Measurements from ENCODE around the gene TMEM221. TPM values are rescaled to one million over a fixed set of nuclear protein-coding genes. Genes with fewer than 3 reads are reported as not detected.

The TMEM221 gene
- total and polyA plus RNA-seq, 9 of the 15 experiments (the other 6 are each of a cell fraction or from before 2014, with no cell fraction given): 0.06 to 0.35 TPM; not detected in 7

DNA sequence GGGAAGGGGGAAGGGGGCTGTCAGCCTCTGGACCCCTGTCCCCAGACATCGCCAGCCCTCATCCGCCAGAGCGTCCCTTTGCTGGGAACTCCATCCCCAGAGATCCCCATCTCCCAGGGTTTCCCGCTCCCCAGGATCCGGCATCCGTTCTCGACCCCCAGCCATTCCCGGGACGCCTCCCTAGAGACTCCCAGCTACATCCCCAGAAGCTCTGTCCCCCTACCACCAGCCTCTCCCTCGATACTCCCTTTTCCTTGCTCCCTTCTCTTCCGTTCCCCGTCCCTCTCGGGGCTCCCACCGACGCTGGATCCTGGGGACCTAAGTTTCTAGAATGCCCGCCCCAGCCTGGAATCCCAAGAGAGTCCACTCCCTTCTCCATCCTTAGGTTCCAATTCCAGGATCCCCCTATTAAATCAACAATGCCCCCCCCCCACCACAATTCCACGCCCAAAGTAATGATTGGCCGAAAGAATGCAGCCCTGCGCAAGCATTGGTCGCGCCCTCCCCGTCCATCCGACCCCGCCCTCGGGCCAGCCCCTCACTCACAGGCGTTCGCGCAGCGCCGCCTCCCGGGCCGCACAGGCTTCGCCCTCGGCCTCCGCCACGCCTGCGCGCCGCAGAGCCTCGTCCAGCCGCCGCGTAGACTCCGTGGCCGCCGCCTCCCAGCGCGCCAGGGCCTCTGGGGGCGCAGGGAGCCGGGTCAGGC, 57.6 kb downstream of the TMEM221 start (continued):
- TF ChIP-seq, protein P1, sequence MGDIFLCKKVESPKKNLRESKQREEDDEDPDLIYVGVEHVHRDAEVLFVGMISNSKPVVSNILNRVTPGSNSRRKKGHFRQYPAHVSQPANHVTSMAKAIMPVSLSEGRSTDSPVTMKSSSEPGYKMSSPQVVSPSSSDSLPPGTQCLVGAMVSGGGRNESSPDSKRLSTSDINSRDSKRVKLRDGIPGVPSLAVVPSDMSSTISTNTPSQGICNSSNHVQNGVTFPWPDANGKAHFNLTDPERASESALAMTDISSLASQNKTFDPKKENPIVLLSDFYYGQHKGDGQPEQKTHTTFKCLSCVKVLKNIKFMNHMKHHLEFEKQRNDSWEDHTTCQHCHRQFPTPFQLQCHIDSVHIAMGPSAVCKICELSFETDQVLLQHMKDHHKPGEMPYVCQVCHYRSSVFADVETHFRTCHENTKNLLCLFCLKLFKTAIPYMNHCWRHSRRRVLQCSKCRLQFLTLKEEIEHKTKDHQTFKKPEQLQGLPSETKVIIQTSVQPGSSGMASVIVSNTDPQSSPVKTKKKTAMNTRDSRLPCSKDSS (IDR thresholded peaks at IDR 0.05; ENCODE audit: low read depth, partially characterized antibody): peak; percentile 50
- TF ChIP-seq, protein P2, sequence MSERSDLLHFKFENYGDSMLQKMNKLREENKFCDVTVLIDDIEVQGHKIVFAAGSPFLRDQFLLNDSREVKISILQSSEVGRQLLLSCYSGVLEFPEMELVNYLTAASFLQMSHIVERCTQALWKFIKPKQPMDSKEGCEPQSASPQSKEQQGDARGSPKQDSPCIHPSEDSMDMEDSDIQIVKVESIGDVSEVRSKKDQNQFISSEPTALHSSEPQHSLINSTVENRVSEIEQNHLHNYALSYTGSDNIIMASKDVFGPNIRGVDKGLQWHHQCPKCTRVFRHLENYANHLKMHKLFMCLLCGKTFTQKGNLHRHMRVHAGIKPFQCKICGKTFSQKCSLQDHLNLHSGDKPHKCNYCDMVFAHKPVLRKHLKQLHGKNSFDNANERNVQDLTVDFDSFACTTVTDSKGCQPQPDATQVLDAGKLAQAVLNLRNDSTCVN (CRISPR knock-in tag; IDR thresholded peaks at IDR 0.05): 0 out of 2 replicates have a peak, but pooled peaks have one; percentile 8
- TF ChIP-seq, protein P3, sequence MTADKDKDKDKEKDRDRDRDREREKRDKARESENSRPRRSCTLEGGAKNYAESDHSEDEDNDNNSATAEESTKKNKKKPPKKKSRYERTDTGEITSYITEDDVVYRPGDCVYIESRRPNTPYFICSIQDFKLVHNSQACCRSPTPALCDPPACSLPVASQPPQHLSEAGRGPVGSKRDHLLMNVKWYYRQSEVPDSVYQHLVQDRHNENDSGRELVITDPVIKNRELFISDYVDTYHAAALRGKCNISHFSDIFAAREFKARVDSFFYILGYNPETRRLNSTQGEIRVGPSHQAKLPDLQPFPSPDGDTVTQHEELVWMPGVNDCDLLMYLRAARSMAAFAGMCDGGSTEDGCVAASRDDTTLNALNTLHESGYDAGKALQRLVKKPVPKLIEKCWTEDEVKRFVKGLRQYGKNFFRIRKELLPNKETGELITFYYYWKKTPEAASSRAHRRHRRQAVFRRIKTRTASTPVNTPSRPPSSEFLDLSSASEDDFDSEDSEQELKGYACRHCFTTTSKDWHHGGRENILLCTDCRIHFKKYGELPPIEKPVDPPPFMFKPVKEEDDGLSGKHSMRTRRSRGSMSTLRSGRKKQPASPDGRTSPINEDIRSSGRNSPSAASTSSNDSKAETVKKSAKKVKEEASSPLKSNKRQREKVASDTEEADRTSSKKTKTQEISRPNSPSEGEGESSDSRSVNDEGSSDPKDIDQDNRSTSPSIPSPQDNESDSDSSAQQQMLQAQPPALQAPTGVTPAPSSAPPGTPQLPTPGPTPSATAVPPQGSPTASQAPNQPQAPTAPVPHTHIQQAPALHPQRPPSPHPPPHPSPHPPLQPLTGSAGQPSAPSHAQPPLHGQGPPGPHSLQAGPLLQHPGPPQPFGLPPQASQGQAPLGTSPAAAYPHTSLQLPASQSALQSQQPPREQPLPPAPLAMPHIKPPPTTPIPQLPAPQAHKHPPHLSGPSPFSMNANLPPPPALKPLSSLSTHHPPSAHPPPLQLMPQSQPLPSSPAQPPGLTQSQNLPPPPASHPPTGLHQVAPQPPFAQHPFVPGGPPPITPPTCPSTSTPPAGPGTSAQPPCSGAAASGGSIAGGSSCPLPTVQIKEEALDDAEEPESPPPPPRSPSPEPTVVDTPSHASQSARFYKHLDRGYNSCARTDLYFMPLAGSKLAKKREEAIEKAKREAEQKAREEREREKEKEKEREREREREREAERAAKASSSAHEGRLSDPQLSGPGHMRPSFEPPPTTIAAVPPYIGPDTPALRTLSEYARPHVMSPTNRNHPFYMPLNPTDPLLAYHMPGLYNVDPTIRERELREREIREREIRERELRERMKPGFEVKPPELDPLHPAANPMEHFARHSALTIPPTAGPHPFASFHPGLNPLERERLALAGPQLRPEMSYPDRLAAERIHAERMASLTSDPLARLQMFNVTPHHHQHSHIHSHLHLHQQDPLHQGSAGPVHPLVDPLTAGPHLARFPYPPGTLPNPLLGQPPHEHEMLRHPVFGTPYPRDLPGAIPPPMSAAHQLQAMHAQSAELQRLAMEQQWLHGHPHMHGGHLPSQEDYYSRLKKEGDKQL (CRISPR knock-in tag; IDR thresholded peaks at IDR 0.05; ENCODE audit: borderline replicate concordance): no peak
- TF ChIP-seq EP400 (IDR thresholded peaks at IDR 0.05) (0 out of 2 replicates have a peak, but pooled peaks have one; percentile 6), SLC30A9 (CRISPR knock-in tag; IDR thresholded peaks at IDR 0.05) (no peak), ZNF253 (CRISPR knock-in tag; conservative IDR thresholded peaks at IDR 0.05) (no peak), OTX1 (CRISPR knock-in tag; IDR thresholded peaks at IDR 0.05) (0 out of 2 replicates have a peak, but pooled peaks have one; percentile 66), STAG1 (CRISPR knock-in tag; IDR thresholded peaks at IDR 0.05; ENCODE audit: borderline replicate concordance) (peak; percentile 50; the same call in 1 of the 2 replicates), MEIS2 (IDR thresholded peaks at IDR 0.05; ENCODE audit: partially characterized antibody) (peak; percentile 69), ILF3 (IDR thresholded peaks at IDR 0.05; ENCODE audit: borderline replicate concordance) (peak; percentile 73; the same call in 1 of the 2 replicates), CC2D1A (IDR thresholded peaks at IDR 0.05) (0 out of 2 replicates have a peak, but pooled peaks have one; percentile 24), PHB (CRISPR knock-in tag; IDR thresholded peaks at IDR 0.05) (no peak)
- TF ChIP-seq, protein P4, sequence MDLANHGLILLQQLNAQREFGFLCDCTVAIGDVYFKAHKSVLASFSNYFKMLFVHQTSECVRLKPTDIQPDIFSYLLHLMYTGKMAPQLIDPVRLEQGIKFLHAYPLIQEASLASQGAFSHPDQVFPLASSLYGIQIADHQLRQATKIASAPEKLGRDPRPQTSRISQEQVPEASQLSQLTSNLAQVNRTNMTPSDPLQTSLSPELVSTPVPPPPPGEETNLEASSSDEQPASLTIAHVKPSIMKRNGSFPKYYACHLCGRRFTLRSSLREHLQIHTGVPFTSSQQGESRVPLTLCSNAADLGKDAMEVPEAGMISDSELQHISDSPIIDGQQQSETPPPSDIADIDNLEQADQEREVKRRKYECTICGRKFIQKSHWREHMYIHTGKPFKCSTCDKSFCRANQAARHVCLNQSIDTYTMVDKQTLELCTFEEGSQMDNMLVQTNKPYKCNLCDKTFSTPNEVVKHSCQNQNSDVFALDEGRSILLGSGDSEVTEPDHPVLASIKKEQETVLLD (IDR thresholded peaks at IDR 0.05): 0 out of 2 replicates have a peak, but pooled peaks have one; percentile 52
- TF ChIP-seq, protein P5, sequence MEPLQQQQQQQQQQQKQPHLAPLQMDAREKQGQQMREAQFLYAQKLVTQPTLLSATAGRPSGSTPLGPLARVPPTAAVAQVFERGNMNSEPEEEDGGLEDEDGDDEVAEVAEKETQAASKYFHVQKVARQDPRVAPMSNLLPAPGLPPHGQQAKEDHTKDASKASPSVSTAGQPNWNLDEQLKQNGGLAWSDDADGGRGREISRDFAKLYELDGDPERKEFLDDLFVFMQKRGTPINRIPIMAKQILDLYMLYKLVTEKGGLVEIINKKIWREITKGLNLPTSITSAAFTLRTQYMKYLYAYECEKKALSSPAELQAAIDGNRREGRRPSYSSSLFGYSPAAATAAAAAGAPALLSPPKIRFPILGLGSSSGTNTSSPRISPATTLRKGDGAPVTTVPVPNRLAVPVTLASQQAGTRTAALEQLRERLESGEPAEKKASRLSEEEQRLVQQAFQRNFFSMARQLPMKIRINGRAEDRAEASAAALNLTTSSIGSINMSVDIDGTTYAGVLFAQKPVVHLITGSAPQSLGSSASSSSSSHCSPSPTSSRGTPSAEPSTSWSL (CRISPR knock-in tag; IDR thresholded peaks at IDR 0.05; ENCODE audit: borderline replicate concordance): no peak

Measured in K562 (cell line).